GM21528 (cell line): Measurements from ENCODE around the gene KCTD7.
"Not testable (repeated sequence)": the region's sequence is repeated elsewhere in the genome, so short reads cannot be mapped to it uniquely, and the experiment has no call there.

Source experiments
- ATAC-seq: cut with Tn5 transposase; IDR thresholded peaks from one replicate; pipeline ENCODE4 v1.9.1; 2021; ENCODE audit warnings: mild to moderate bottlenecking, moderate library complexity; ENCODE audit not compliant: unreplicated experiment, low FRiP score

KCTD7 gene

DNA sequence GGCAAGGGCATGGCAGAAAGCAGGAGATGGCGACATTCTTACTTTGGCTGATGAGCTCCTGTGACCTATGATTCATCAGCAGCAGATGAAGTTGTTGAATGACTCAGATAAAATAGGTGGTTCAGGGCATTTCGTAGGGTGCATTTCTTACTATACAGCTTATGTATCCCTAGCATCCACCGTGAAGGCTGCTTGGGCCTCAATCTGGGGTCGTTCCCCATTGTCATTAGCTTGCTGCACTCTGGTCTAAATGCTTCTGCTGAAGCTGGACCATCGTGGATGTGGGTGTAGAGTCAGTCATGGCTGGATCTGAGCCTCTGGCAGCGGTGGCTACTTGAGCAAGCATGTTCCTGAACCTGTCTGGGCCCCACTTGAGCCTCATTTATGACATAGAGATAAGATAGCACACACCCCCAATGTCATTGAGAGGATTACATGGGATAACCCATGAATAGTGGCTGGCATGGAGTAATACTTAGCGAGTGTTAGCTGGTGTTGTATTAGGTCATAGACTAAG lies 44.5 kb downstream of the KCTD7 start:
- not testable (repeated sequence) for ATAC-seq

DNA sequence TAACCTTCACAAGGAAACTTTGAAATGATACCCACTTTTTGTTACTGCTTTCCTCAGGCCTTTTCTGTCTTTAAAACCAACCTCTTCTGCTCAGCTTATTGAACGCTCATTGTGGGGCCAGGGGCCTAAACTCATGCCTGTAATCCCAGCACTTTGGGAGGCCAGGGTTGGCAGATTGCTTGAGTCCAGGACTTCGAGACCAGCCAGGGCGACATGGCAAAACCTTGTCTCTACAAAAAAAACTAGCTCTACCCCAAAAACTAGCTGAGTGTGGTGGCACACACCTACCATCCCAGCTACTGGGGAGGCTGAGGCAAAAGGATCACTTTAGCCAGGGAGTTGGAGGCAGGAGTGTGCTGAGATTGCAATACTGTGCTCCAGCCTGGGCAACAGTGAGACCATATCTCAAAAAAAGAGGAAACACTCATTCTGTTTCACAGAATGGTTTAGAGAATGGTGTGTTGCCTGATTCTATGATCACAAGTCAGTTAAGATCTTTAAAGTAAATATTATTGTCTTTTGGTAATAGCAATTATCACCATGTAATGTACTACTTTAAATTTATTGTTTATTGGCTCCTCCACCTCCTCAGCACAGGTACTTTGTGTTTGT lies 51.1 kb downstream of the KCTD7 start:
- ATAC-seq: no peak

DNA sequence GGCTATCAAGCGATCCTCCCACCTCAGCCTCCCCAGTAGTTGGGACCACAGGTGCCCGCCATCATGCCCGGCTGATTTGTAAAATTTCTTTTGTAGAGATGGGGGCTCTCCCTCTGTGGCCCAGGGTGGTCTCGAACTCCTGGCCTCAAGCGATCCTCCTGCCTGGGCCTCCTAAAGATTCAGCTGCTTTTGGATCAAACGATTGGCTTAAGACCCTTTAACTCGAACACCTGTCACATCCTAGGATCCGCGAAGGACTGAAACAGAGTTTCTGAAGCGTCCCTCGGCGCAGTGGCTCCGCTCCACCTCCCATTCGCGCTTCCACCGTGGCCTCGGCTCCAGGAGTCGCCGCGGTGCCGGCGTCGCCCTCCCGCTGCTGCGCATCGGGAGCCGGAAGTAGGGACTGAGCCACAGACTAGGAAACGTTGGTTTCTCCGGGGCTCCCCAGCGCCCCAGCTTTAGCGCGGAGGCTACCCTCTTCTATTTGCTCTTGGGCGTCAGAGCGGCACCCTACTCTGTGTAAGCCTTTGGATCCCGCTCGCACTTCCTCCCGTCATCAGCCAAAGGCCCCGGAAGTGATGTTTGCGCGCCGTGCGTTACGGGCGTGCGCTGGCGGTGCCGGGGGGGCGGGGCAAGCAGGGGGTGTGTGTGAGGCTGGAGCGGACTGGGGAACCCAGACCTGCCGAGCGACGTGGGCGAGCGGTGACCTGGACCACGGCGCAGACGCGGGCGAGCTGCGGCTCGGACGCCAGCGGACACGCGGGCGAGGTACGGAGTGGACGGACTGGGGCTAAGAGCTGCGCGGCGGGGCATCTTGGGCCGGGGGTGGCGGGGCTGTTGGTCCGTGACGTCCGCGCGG lies 53.0 kb downstream of the KCTD7 start:
- ATAC-seq: peak; percentile 89

DNA sequence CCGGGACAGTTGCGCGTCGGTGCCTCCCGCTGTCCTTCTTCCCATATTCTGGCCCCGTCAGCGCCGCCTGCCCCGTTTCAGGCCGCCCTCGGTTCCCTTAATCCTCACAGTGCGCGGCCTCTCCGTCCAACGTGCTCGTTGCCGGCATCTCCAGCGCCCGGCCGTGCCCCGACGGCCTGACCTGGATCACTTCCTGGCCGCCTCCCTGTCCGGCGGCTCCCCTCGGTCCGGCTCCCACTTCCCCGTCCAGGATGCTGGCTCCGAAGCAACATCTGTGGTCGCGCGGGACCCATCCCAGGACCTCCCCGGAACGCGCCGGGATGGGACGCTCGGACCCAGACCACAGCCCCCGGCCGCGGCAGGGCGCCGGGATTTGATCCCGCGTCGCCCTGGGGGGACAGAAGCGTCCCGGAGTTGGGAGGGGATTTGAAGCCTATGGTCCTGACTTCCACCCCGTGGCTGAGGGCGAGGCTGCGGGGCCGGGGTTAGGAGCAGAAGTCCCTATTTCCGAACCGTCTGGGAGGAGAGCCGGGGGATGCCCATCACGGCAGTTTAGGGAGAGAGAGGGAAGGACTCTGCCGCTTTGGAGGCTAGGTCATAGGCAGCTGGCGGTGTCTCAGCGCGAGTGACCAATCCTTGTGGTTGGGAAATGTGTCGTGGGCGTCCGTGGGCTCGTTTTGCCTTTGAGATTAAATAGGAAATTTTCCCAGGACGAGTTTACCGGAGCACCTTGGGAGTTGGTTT lies 53.8 kb downstream of the KCTD7 start:
- peak; percentile 34 for ATAC-seq

DNA sequence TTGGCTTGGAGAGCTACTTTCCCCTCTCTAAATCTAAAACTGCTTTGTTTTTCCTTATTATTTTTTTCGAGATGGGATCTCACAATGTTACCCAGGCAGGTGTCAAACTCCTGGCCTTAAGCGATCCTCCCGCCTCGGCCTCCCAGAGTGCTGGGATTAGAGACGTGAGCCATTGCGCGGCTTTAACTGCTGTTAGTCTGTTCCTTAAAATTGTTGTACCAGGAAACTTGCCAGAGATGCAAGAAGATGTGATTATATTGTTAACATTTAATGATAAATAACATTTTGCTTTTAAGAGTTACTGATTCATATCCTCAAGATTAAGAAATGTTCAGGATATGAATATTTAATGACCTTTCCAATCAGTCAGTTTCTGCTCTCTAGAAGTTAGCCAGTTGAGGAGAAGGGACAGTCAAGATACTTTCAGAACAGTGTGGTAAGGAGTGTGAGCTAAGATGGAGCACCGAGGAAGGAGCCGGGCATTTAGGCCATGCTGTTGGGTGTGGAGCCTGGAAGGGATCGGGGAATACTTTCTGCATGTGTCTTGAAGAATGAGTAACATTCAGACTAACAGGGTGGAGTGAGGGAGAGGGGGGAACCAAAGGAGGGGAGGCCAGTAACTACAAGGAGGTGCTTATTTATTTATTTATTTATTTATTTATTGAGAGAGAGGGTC lies 54.6 kb downstream of the KCTD7 start:
- not testable (repeated sequence) for ATAC-seq

DNA sequence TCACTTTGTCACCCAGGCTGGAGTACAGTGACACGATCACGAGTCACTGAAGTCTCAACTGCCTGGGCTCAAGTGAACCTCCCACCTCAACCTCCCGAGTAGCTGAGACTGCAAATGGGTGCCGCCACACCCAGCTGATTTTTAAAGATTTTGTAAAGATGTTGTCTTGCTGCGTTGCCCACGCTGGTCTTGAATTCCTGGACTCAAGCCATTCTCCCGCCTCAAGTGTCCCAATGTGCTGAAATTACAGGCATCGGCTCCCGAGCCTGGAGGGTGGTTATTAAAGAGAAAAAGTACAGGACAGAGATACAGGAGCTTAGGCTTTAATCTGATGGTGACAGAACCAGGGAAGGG lies 55.1 kb downstream of the KCTD7 start:
- ATAC-seq: no peak

DNA sequence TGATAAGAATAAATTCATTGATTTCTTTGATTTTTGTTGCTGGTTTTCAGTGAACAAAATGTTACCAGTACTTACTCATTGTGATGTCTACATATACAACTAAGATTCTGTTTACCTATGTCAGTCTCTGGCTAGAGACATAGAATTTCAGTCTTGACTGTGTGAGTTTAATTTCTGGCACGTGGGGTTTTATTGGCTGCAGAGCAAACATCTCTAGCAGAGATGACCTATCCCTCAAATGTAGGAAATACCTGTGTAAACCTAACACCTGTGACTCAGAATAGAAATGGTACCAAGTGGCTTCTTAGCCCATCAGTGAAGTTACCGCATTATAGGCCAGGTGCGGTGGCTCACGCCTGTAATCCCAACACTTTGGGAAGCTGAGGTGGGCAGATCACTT lies 57.0 kb downstream of the KCTD7 start:
- ATAC-seq: not testable (repeated sequence)

DNA sequence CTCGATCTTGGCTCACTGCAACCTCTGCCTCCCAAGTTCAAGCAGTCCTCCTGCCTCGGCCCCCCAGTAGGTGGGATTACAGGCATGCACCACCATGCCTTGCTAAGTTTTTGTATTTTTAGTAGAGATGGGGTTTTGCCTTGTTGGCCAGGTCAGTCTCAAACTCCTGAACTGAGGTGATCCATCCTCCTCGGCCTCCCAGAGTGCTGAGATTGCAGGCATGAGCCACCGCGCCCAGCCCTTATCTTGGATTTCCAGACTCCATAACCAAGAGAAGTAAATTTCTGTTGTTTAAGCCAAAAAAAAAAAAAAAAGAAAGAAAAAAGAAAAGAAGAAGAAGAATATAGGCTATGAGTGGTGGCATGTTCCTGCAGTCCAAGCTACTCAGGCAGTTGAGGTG lies 58.5 kb downstream of the KCTD7 start:
- no peak for ATAC-seq

DNA sequence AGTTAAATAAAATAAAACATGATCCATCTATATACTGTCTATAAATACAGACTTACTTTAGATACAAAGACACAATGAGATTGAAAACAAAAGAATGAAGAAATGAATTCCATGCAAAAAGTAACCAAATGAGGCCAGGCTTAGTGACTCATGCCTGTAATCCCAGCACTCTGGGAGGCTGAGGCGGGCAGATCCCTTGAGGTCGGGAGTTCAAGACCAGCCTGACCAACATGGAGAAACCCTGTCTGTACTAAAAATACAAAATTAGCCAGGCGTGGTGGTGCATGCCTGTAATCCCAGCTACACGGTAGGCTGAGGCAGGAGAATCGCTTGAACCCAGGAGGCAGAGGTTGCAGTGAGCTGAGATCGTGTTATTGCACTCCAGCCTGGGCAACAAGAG lies 59.0 kb downstream of the KCTD7 start:
- ATAC-seq: not testable (repeated sequence)

DNA sequence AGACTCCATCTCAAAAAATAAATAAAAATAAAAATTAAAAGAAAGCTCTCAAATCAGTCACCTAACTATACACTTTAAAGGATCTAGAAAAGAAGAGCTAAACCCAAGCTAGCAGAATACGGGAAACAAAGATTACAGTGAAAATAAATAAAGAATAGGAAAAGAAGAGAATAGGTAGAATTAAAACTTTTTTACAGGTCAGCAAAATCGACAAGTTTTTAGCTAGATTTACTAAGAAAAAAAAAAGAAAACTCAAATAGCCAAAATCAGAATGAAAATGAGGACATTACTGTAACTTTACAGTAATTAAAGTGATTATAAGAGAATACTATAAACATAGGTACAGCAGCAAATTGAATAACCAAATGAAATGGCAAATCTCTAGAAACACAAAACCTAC lies 60.4 kb downstream of the KCTD7 start:
- ATAC-seq: no peak

DNA sequence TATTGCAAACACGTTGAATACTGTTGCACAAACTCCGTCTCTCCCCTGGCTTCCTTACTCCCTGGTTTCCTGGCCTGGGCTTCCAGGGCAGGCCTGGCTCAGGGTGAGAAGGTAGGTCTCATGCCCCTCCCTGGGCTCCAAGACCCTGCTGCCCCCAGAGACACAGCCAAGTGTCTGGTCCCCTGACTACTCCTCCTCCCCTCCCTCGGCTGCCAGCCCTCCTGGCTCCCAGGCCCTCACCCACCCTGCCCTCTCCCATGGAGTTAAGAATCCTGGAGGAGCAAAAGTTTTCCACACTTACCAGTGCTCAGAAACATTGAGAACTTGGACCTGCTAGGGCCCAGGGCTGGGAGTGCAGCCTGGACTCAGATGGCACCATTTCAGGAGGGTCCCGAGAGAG lies 64.7 kb downstream of the KCTD7 start:
- ATAC-seq: no peak
